H9 (cell line): ENCODE measurements around the gene DENND4B. TPM values are rescaled to one million over a fixed set of nuclear protein-coding genes. Genes with fewer than 3 reads are reported as not detected.

Experiments
- DNase-seq: peaks from one replicate; pipeline ENCODE4 v3.0.0-alpha.2; 2017
- H2AFZ ChIP-seq: one replicate; pipeline ENCODE4 v1.6.1; 2013; ENCODE audit warnings: mild to moderate bottlenecking, low read length, control low read depth, moderate library complexity
- H2AK5ac ChIP-seq: 2 replicates; pipeline ENCODE4 v1.6.1; 2013; ENCODE audit warnings: low read length, control low read depth, mixed read lengths; ENCODE audit not compliant: insufficient read length
- H2BK120ac ChIP-seq: one replicate; pipeline ENCODE4 v1.6.1; 2013; ENCODE audit warnings: low read depth, mild to moderate bottlenecking, low read length, control low read depth, inconsistent platforms; ENCODE audit not compliant: poor library complexity, severe bottlenecking
- H2BK12ac ChIP-seq: 2 replicates; pipeline ENCODE4 v1.6.1; 2013; ENCODE audit warnings: low read length, control low read depth, mixed read lengths, low read depth; ENCODE audit not compliant: insufficient read length
- H2BK15ac ChIP-seq: 2 replicates; pipeline ENCODE4 v1.6.1; 2013; ENCODE audit warnings: low read depth, low read length, control low read depth
- H2BK20ac ChIP-seq: one replicate; pipeline ENCODE4 v1.6.1; 2013; ENCODE audit warnings: low read depth, mild to moderate bottlenecking, low read length, control low read depth, inconsistent platforms; ENCODE audit not compliant: poor library complexity, severe bottlenecking
- H2BK5ac ChIP-seq: 2 replicates; pipeline ENCODE4 v1.6.1; 2013; ENCODE audit warnings: low read length, control low read depth, mixed read lengths; ENCODE audit not compliant: insufficient read length
- H3K14ac ChIP-seq: 2 replicates; pipeline ENCODE4 v1.6.1; 2013; ENCODE audit warnings: low read length, control low read depth; ENCODE audit not compliant: insufficient read depth
- H3K18ac ChIP-seq: 2 replicates; pipeline ENCODE4 v1.6.1; 2013; ENCODE audit warnings: low read depth, mild to moderate bottlenecking, mixed read lengths, low read length, control low read depth; ENCODE audit not compliant: insufficient read length
- H3K23ac ChIP-seq: 2 replicates; pipeline ENCODE4 v1.6.1; 2013; ENCODE audit warnings: low read length, control low read depth, mixed read lengths, low read depth; ENCODE audit not compliant: insufficient read length
- H3K23me2 ChIP-seq: 2 replicates; pipeline ENCODE4 v1.6.1; 2013; ENCODE audit warnings: low read depth, mild to moderate bottlenecking, mixed read lengths, low read length, control low read depth; ENCODE audit not compliant: insufficient read length, poor library complexity, severe bottlenecking
- H3K27ac ChIP-seq: 2 replicates; pipeline ENCODE4 v1.5.1; 2013; ENCODE audit warnings: low read length, control low read depth, mixed read lengths, low read depth; ENCODE audit not compliant: insufficient read length
- H3K27me3 ChIP-seq: 2 replicates; pipeline ENCODE4 v1.6.1; 2013; ENCODE audit warnings: low read length, control low read depth, inconsistent platforms; ENCODE audit not compliant: insufficient read depth
- H3K4ac ChIP-seq: 2 replicates; pipeline ENCODE4 v1.6.1; 2013; ENCODE audit warnings: low read depth, mild to moderate bottlenecking, control low read depth, inconsistent platforms, low read length, moderate library complexity
- H3K4me1 ChIP-seq: 2 replicates; pipeline ENCODE4 v1.6.1; 2013; ENCODE audit warnings: low read length, control low read depth, inconsistent platforms; ENCODE audit not compliant: insufficient read depth
- H3K4me2 ChIP-seq: 2 replicates; pipeline ENCODE4 v1.6.1; 2013; ENCODE audit warnings: low read length, control low read depth, mixed read lengths; ENCODE audit not compliant: insufficient read length, insufficient read depth
- H3K56ac ChIP-seq: 2 replicates; pipeline ENCODE4 v1.6.1; 2013; ENCODE audit warnings: low read depth, mild to moderate bottlenecking, mixed read lengths, low read length, control low read depth; ENCODE audit not compliant: insufficient read length
- H3K79me1 ChIP-seq: 2 replicates; pipeline ENCODE4 v1.6.1; 2013; ENCODE audit warnings: low read depth, mild to moderate bottlenecking, moderate library complexity, low read length, control low read depth, inconsistent platforms; ENCODE audit not compliant: insufficient read depth, poor library complexity, severe bottlenecking
- H3K79me2 ChIP-seq: 2 replicates; pipeline ENCODE4 v1.6.1; 2013; ENCODE audit warnings: low read length, control low read depth, inconsistent platforms; ENCODE audit not compliant: insufficient read depth
- H3K9ac ChIP-seq: 2 replicates; pipeline ENCODE4 v1.6.1; 2013; ENCODE audit warnings: low read length, control low read depth, mixed read lengths; ENCODE audit not compliant: insufficient read length; ENCODE audit errors: extremely low read depth
- H3K9me3 ChIP-seq: one replicate; pipeline ENCODE4 v1.6.1; 2013; ENCODE audit warnings: low read depth, low read length, inconsistent platforms; ENCODE audit not compliant: control insufficient read depth
- H3T11ph ChIP-seq: one replicate; pipeline ENCODE4 v1.6.1; 2013; ENCODE audit warnings: mild to moderate bottlenecking, low read length, control low read depth, inconsistent platforms
- H4K20me1 ChIP-seq: one replicate; pipeline ENCODE4 v1.6.1; 2013; ENCODE audit not compliant: control insufficient read depth, insufficient read length, insufficient read depth
- H4K5ac ChIP-seq: 2 replicates; pipeline ENCODE4 v1.6.1; 2013; ENCODE audit warnings: low read depth, mild to moderate bottlenecking, mixed read lengths, low read length, control low read depth; ENCODE audit not compliant: insufficient read length
- H4K8ac ChIP-seq: replicated peaks from 2 replicates; pipeline ENCODE4 v1.6.1; 2013; ENCODE audit warnings: low read length, control low read depth, mixed read lengths, low read depth; ENCODE audit not compliant: insufficient read length
- H4K91ac ChIP-seq: 2 replicates; pipeline ENCODE4 v1.6.1; 2013; ENCODE audit warnings: low read depth, mild to moderate bottlenecking, moderate library complexity, mixed read lengths, low read length, control low read depth; ENCODE audit not compliant: insufficient read length
- H3K27ac Mint-ChIP-seq, 3 experiments: 2 replicates in 2 of 3; 3 replicates in 1 of 3; pipeline ENCODE4 v1.8.0; 2020 to 2021; ENCODE audit warnings: mixed read lengths in 3 of 3, mild to moderate bottlenecking in 1 of 3, moderate library complexity in 1 of 3
- H3K27me3 Mint-ChIP-seq: 2 replicates; pipeline ENCODE4 v1.8.0; 2021; ENCODE audit warnings: low read depth, mild to moderate bottlenecking, moderate library complexity, mixed read lengths
- H3K36me3 Mint-ChIP-seq, 3 experiments: 2 replicates in 2 of 3; 3 replicates in 1 of 3; pipeline ENCODE4 v1.8.0; 2020 to 2021; ENCODE audit warnings: low read depth in 3 of 3, mixed read lengths in 3 of 3; ENCODE audit not compliant: insufficient read depth in 1 of 3
- H3K4me1 Mint-ChIP-seq, 2 experiments: 2 replicates each; pipeline ENCODE4 v1.8.0; 2020; ENCODE audit warnings: mixed read lengths in 2 of 2
- H3K4me3 Mint-ChIP-seq, 2 experiments: 2 replicates in 1 of 2; 3 replicates in 1 of 2; pipeline ENCODE4 v1.8.0; 2020 to 2021; ENCODE audit warnings: mild to moderate bottlenecking in 2 of 2, mixed read lengths in 2 of 2, moderate library complexity in 1 of 2
- H3K9me3 Mint-ChIP-seq, 2 experiments: 2 replicates in 1 of 2; 3 replicates in 1 of 2; pipeline ENCODE4 v1.8.0; 2020; ENCODE audit warnings: mild to moderate bottlenecking in 2 of 2, mixed read lengths in 2 of 2, moderate library complexity in 1 of 2
- CTCF ChIP-seq: fragments of 200-600 bp; sonication (generic); conservative IDR thresholded peaks from 3 replicates; pipeline ENCODE4 v1.8.0; 2021; ENCODE audit warnings: antibody characterized with exemption, mild to moderate bottlenecking
- WGBS: extraction: QIAGEN DNeasy Blood & Tissue Kit; methylation state at CpG from one replicate; pipeline ENCODE4 v1.1.7; 2013; ENCODE audit warnings: missing lambda C conversion rate, low lambda C conversion rate, mixed read lengths; ENCODE audit not compliant: insufficient read length; ENCODE audit errors: extremely low coverage; 5-methylcytosine and 5-hydroxymethylcytosine counted together
- total RNA-seq: library from RNA; stranded (reverse); gene quantifications from 2 replicates; pipeline ENCODE4 v1.2.1, GENCODE V29; 2021

The DENND4B gene
- total RNA-seq, 1 experiment from 2014 or later: 84.6 TPM

GRCh38 chr1:153929426-153929825 is 17.1 kb downstream of the DENND4B start:
- Histone ChIP-seq H2BK15ac (no peak overlapping the region), H2BK5ac (no peak overlapping the region), H3K23me2 (no peaks in the 10 kb centered on the region), H3K27me3 (no peaks in the 10 kb centered on the region), H2BK12ac (no peak overlapping the region), H2BK20ac (no peak overlapping the region), H4K8ac (no peak overlapping the region), H3K23ac (no peak overlapping the region), H3K14ac (no peak overlapping the region), H3K9me3 (no peaks in the 10 kb centered on the region), H3K4me1 (no peaks in the 10 kb centered on the region), H2AK5ac (no peak overlapping the region), H3K18ac (no peak overlapping the region), H3K79me2 (no peaks in the 10 kb centered on the region), H4K5ac (no peak overlapping the region), H3K4me2 (no peak overlapping the region), H2BK120ac (no peak overlapping the region), H3K27ac (no peak overlapping the region), H3T11ph (no peak overlapping the region), H4K91ac (no peak overlapping the region), H3K56ac (no peak overlapping the region), H2AFZ (no peak overlapping the region), H4K20me1 (no peaks in the 10 kb centered on the region), H3K79me1 (no peaks in the 10 kb centered on the region), H3K4ac (no peak overlapping the region), H3K9ac (no peak overlapping the region)
- H3K9me3 Mint-ChIP-seq: no peaks in the 10 kb centered on the region
- no peaks in the 10 kb centered on the region for H3K27me3 Mint-ChIP-seq
- H3K4me3 Mint-ChIP-seq: no peak overlapping the region
- DNase-seq: no peak
- H3K36me3 Mint-ChIP-seq: peaks cover 15 to 38% (median 29%) of the 10 kb centered on the region in 3 experiments; a peak in 6 of 7 replicates
- TF ChIP-seq CTCF: no peak
- peak overlapping the region in 1 of 3 experiments; percentile 83; a peak in 2 of 7 replicates for H3K27ac Mint-ChIP-seq
- H3K4me1 Mint-ChIP-seq: no peaks in the 10 kb centered on the region
- WGBS: no CpG with 5 or more reads among the region's 5 CpGs
